Ishikawa (cell line): ENCODE measurements around the gene CHMP4A.

Source experiments
- CEBPB ChIP-seq: IDR thresholded peaks from 2 replicates; pipeline ENCODE4 v1.6.1; 2012
- EP300 ChIP-seq: IDR thresholded peaks from 2 replicates; pipeline ENCODE4 v1.6.1; 2012; ENCODE audit warnings: borderline replicate concordance
- MAX ChIP-seq: IDR thresholded peaks from 2 replicates; pipeline ENCODE4 v1.6.1; 2012
- NFIC ChIP-seq: IDR thresholded peaks from 2 replicates; pipeline ENCODE4 v1.6.1; 2012
- RAD21 ChIP-seq: IDR thresholded peaks from 2 replicates; pipeline ENCODE4 v1.6.1; 2012; ENCODE audit warnings: low read depth
- TCF12 ChIP-seq: IDR thresholded peaks from 2 replicates; pipeline ENCODE4 v1.6.1; 2012; ENCODE audit warnings: low read depth

GRCh38 chr14:24236689-24237462, 23.6 kb upstream of the CHMP4A start:
- TF ChIP-seq CEBPB (no peak), MAX (no peak), EP300 (no peak), RAD21 (no peak), TCF12 (no peak), NFIC (no peak)
